Inferior parietal cortex (tissue), 1 donor: ENCODE results near the gene RTF1.
A peak's percentile ranks its signal among the peaks of the same experiment; 100 is the strongest.
"Not testable (repeated sequence)": the region's sequence is repeated elsewhere in the genome, so short reads cannot be mapped to it uniquely, and the experiment has no call there.

Experiments
- DNase-seq: peaks from one replicate; pipeline ENCODE4 v3.0.0-alpha.2; 2016; ENCODE audit errors: extremely low spot score

Gene RTF1

GRCh38 chr15:41416742-41417417 is at the start of gene RTF1:
Gene RTF1 (plus strand): TSS chr15:41417095. CDS start chr15:41417116, 21 bp downstream.
- DNase-seq: peak; percentile 87

- DNase-seq: no peak
Measured at GRCh38 chr15:41367418-41367817, 49.5 kb upstream of the RTF1 start.

GRCh38 chr15:41377978-41378377 is 38.9 kb upstream of the RTF1 start:
- DNase-seq: no peak

- not testable (repeated sequence) for DNase-seq
Measured at GRCh38 chr15:41383974-41384749, 32.7 kb upstream of the RTF1 start.

- no peak for DNase-seq
Measured at GRCh38 chr15:41387646-41388045, 29.2 kb upstream of the RTF1 start.

GRCh38 chr15:41392659-41393058 is 24.2 kb upstream of the RTF1 start:
- DNase-seq: no peak

GRCh38 chr15:41394924-41395323 is 22.0 kb upstream of the RTF1 start:
- DNase-seq: no peak

GRCh38 chr15:41396111-41396510 is 20.8 kb upstream of the RTF1 start:
- no peak for DNase-seq

GRCh38 chr15:41401904-41402267 is 15.0 kb upstream of the RTF1 start:
- no peak for DNase-seq

GRCh38 chr15:41407341-41407740 is 9.6 kb upstream of the RTF1 start:
- no peak for DNase-seq

GRCh38 chr15:41408234-41408641 is 8.7 kb upstream of the RTF1 start:
- no peak for DNase-seq

- DNase-seq: no peak
Measured at GRCh38 chr15:41411031-41411430, 5.9 kb upstream of the RTF1 start.

- DNase-seq: no peak
Measured at GRCh38 chr15:41411441-41411840, 5.5 kb upstream of the RTF1 start.

GRCh38 chr15:41416128-41416741 is 660 bp upstream of the RTF1 start:
- no peak for DNase-seq

- no peak for DNase-seq
Measured at GRCh38 chr15:41417418-41418195, 712 bp downstream of the RTF1 start.

- DNase-seq: no peak
Measured at GRCh38 chr15:41423979-41424659, 7.2 kb downstream of the RTF1 start.

- DNase-seq: no peak
Measured at GRCh38 chr15:41424809-41425208, 7.9 kb downstream of the RTF1 start.

- not testable (repeated sequence) for DNase-seq
Measured at GRCh38 chr15:41425907-41426306, 9.0 kb downstream of the RTF1 start.

- no peak for DNase-seq
Measured at GRCh38 chr15:41429003-41429890, 12.4 kb downstream of the RTF1 start.

GRCh38 chr15:41435037-41435786 is 18.3 kb downstream of the RTF1 start:
- no peak for DNase-seq
